NB4 (cell line): ENCODE measurements around the gene OR10T2.

Experiments used
- POLR2A ChIP-seq: IDR thresholded peaks from 2 replicates; pipeline ENCODE4 v1.6.1; 2011; ENCODE audit warnings: mild to moderate bottlenecking; ENCODE audit not compliant: insufficient read length; ENCODE audit errors: extremely low read depth
- TF ChIP-seq, protein P1 (sequence below): IDR thresholded peaks from one replicate; pipeline ENCODE4 v1.5.1; 2012; ENCODE audit warnings: low read depth, low read length
- TF ChIP-seq, protein P2 (sequence below): IDR thresholded peaks from 2 replicates; pipeline ENCODE4 v1.6.1; 2011; ENCODE audit warnings: low read depth, low read length

DNA sequence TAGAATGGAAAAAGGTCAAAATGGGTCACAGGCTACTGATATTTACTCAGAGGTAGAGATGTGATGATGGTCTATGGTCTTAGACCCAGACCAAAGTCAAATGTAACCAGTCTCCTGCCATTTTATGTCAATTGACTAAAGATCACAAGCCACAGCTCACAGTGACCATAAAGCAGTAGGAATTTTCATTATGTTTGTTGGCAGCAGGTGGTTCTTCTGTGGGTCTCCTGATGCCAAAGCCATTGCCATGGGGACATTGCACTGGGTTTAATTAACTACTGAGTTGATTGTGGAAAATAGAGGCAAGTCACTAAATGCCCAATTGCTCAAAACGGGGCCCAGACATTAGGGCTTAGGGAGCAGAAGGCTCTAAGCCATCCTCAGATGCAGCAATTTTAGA, 26.9 kb upstream of the OR10T2 start, which contains the start of gene OR10K2:
- TF ChIP-seq POLR2A, result no peak
- TF ChIP-seq, protein P1, sequence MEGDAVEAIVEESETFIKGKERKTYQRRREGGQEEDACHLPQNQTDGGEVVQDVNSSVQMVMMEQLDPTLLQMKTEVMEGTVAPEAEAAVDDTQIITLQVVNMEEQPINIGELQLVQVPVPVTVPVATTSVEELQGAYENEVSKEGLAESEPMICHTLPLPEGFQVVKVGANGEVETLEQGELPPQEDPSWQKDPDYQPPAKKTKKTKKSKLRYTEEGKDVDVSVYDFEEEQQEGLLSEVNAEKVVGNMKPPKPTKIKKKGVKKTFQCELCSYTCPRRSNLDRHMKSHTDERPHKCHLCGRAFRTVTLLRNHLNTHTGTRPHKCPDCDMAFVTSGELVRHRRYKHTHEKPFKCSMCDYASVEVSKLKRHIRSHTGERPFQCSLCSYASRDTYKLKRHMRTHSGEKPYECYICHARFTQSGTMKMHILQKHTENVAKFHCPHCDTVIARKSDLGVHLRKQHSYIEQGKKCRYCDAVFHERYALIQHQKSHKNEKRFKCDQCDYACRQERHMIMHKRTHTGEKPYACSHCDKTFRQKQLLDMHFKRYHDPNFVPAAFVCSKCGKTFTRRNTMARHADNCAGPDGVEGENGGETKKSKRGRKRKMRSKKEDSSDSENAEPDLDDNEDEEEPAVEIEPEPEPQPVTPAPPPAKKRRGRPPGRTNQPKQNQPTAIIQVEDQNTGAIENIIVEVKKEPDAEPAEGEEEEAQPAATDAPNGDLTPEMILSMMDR, result no peak
- TF ChIP-seq, protein P2, sequence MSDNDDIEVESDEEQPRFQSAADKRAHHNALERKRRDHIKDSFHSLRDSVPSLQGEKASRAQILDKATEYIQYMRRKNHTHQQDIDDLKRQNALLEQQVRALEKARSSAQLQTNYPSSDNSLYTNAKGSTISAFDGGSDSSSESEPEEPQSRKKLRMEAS, result no peak
